Inferior parietal cortex (tissue), 1 donor: ENCODE results near the gene GPR160.
A peak's percentile ranks its signal among the peaks of the same experiment; 100 is the strongest.
"Not testable (repeated sequence)": the region's sequence is repeated elsewhere in the genome, so short reads cannot be mapped to it uniquely, and the experiment has no call there.

Experiments used
- DNase-seq: peaks from one replicate; pipeline ENCODE4 v3.0.0-alpha.2; 2016; ENCODE audit errors: extremely low spot score

The GPR160 gene

GRCh38 chr3:170037463-170038433 lies at the start of gene GPR160:
GPR160 (plus strand) TSS chr3:170037995; CDS start chr3:170083973, 45,978 bp downstream.
- peak; percentile 42 for DNase-seq

- no peak for DNase-seq
Measured at GRCh38 chr3:169990431-169990830, 47.4 kb upstream of the GPR160 start.

- DNase-seq, result no peak
Measured at GRCh38 chr3:169992156-169992555, 45.6 kb upstream of the GPR160 start.

- DNase-seq, result no peak
Measured at GRCh38 chr3:169992781-169993180, 45.0 kb upstream of the GPR160 start.

- no peak for DNase-seq
Measured at GRCh38 chr3:169993761-169994160, 44.0 kb upstream of the GPR160 start.

GRCh38 chr3:169996063-169996462 lies 41.7 kb upstream of the GPR160 start:
- no peak for DNase-seq

GRCh38 chr3:169998668-169999131 lies 39.1 kb upstream of the GPR160 start:
- DNase-seq, result no peak

- no peak for DNase-seq
Measured at GRCh38 chr3:169999433-169999832, 38.4 kb upstream of the GPR160 start.

GRCh38 chr3:170000051-170000450 lies 37.7 kb upstream of the GPR160 start:
- no peak for DNase-seq

- no peak for DNase-seq
Measured at GRCh38 chr3:170002231-170002630, 35.6 kb upstream of the GPR160 start.

GRCh38 chr3:170002879-170003278 lies 34.9 kb upstream of the GPR160 start:
- DNase-seq, result no peak

- no peak for DNase-seq
Measured at GRCh38 chr3:170003881-170004356, 33.9 kb upstream of the GPR160 start.

GRCh38 chr3:170007031-170007663 lies 30.6 kb upstream of the GPR160 start:
- no peak for DNase-seq

GRCh38 chr3:170010498-170010897 lies 27.3 kb upstream of the GPR160 start:
- DNase-seq, result no peak

- no peak for DNase-seq
Measured at GRCh38 chr3:170012683-170013400, 25.0 kb upstream of the GPR160 start.

- no peak for DNase-seq
Measured at GRCh38 chr3:170016057-170016456, 21.7 kb upstream of the GPR160 start.

- DNase-seq, result not testable (repeated sequence)
Measured at GRCh38 chr3:170019306-170019705, 18.5 kb upstream of the GPR160 start.

- no peak for DNase-seq
Measured at GRCh38 chr3:170021083-170021482, 16.7 kb upstream of the GPR160 start.

GRCh38 chr3:170022336-170022735 lies 15.5 kb upstream of the GPR160 start:
- DNase-seq, result no peak

- no peak for DNase-seq
Measured at GRCh38 chr3:170023165-170023564, 14.6 kb upstream of the GPR160 start.

- DNase-seq, result no peak
Measured at GRCh38 chr3:170024581-170024980, 13.2 kb upstream of the GPR160 start.
